GM18868 (cell line): ENCODE data around the gene MDP1.
"Not testable (repeated sequence)": the region's sequence is repeated elsewhere in the genome, so short reads cannot be mapped to it uniquely, and the experiment has no call there.

Experiments
- ATAC-seq: cut with Tn5 transposase; IDR thresholded peaks from one replicate; pipeline ENCODE4 v1.9.1; 2021; ENCODE audit warnings: mild to moderate bottlenecking, moderate library complexity; ENCODE audit not compliant: unreplicated experiment

Gene MDP1

GRCh38 chr14:24232121-24232644 is 16.3 kb upstream of the MDP1 start, which contains the start of gene NEDD8:
TSS of gene NEDD8 (minus strand) at chr14:24232367. CDS start at chr14:24232267, 100 bp downstream.
- peak; percentile 77 for ATAC-seq

GRCh38 chr14:24231263-24232120 is 15.6 kb upstream of the MDP1 start:
- no peak for ATAC-seq

- ATAC-seq = no peak
Observed at GRCh38 chr14:24228902-24229301, 13.0 kb upstream of the MDP1 start.

- no peak for ATAC-seq
Observed at GRCh38 chr14:24226473-24226872, 10.6 kb upstream of the MDP1 start.

GRCh38 chr14:24224618-24225071 is 8.8 kb upstream of the MDP1 start:
- no peak for ATAC-seq

GRCh38 chr14:24222987-24223386 is 7.1 kb upstream of the MDP1 start:
- not testable (repeated sequence) for ATAC-seq

- ATAC-seq = no peak
Observed at GRCh38 chr14:24219521-24219920, 3.7 kb upstream of the MDP1 start.

- ATAC-seq = no peak
Observed at GRCh38 chr14:24219080-24219479, 3.2 kb upstream of the MDP1 start.

GRCh38 chr14:24216876-24217275 is 1.0 kb upstream of the MDP1 start:
- ATAC-seq = not testable (repeated sequence)

- ATAC-seq = no peak
Observed at GRCh38 chr14:24216345-24216699, 456 bp upstream of the MDP1 start.

- ATAC-seq = no peak
Observed at GRCh38 chr14:24213866-24214662, 1.8 kb downstream of the MDP1 start.

- ATAC-seq = peak; percentile 84
Observed at GRCh38 chr14:24212924-24213865, 2.7 kb downstream of the MDP1 start, which contains the start of gene CHMP4A. TSS of gene CHMP4A (minus strand) at chr14:24213488. CDS start at chr14:24213439, 49 bp downstream.

- ATAC-seq = no peak
Observed at GRCh38 chr14:24211311-24211710, 4.6 kb downstream of the MDP1 start.

- ATAC-seq = no peak
Observed at GRCh38 chr14:24207625-24208024, 8.2 kb downstream of the MDP1 start.

GRCh38 chr14:24207104-24207551 is 8.7 kb downstream of the MDP1 start:
- no peak for ATAC-seq

- ATAC-seq = no peak
Observed at GRCh38 chr14:24206260-24207103, 9.4 kb downstream of the MDP1 start.

GRCh38 chr14:24204163-24205146 is 11.4 kb downstream of the MDP1 start:
- ATAC-seq = no peak

GRCh38 chr14:24203249-24203886 is 12.5 kb downstream of the MDP1 start:
- not testable (repeated sequence) for ATAC-seq
